C4-2B (cell line): ENCODE measurements around the gene SRSF1.

Source experiments
- H3K27ac ChIP-seq: fragments of 450-650 bp; 2 replicates; pipeline ENCODE4 v1.5.1; 2017
- CTCF ChIP-seq: fragments of 450-650 bp; conservative IDR thresholded peaks from 2 replicates; pipeline ENCODE4 v1.5.1; 2017; ENCODE audit warnings: mild to moderate bottlenecking
- ZFX ChIP-seq: fragments of 450-650 bp; IDR thresholded peaks from 2 replicates; pipeline ENCODE4 v1.6.1; 2017

Gene SRSF1

GRCh38 chr17:58010067-58010799 is 3.2 kb upstream of the SRSF1 start:
- TF ChIP-seq ZFX (no peak), CTCF (no peak)
- no peak overlapping the region for H3K27ac ChIP-seq

GRCh38 chr17:58007781-58008706 is 998 bp upstream of the SRSF1 start:
- TF ChIP-seq CTCF = no peak
- TF ChIP-seq ZFX = no peak
- H3K27ac ChIP-seq = peak overlapping the region; percentile 99

DNA sequence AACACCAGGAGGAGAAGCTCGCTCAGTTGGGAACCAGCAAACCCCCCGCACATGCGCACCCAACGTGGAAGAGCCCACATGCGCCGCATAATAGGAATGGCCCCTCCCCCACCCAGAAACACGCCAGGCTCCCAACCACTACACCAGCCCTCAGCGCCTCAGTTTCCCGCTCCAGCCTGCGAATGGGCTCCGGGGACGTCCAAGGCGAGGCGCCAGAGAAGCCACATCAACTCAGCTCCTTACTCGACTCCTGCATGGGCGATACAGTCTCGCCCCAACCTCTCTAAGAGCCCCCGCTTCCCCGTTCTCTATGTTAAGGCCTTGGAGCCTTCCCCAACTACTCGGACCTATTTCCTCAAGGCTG is 504 bp downstream of the SRSF1 start:
- TF ChIP-seq ZFX = peak; percentile 88; the same call in 1 of the 2 replicates
- no peak for TF ChIP-seq CTCF

GRCh38 chr17:58005728-58006559 is 1.1 kb downstream of the SRSF1 start:
- TF ChIP-seq ZFX = no peak
- TF ChIP-seq CTCF = no peak
- H3K27ac ChIP-seq = peak overlapping the region; percentile 99

More for the DNA sequence above, 504 bp downstream of the SRSF1 start:
- peak overlapping the region; percentile 99 for H3K27ac ChIP-seq

DNA sequence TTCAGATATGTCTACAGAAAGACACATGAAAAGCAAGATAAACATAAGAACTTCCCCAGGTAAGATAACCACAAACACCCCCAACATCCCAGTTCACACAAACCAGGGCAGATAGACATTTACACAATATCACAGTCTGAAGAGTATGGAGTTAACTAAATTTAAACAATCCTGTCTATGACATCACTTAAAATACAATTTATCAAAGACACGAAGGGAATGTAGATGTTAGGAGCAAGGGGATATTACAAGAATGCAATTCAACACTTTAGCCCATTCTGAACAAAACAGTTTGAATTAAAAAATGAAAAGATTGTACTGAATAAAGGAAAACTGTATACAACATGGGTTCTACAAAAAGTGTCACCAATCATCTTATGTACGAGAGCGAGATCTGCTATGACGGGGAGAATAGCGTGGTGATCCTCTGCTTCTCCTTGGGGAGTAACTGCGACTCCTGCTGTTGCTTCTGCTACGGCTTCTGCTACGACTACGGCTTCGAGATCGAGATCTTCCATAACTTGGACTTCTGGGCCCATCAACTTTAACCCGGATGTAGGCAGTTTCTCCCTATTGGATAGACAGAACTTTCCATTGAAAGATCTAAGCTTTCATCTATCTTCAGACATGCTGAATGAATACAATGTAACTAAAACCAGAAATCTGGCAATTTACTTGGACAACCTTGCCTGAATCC is 1.9 kb downstream of the SRSF1 start:
- H3K27ac ChIP-seq = no peak overlapping the region
- TF ChIP-seq CTCF = no peak
- TF ChIP-seq ZFX = no peak

DNA sequence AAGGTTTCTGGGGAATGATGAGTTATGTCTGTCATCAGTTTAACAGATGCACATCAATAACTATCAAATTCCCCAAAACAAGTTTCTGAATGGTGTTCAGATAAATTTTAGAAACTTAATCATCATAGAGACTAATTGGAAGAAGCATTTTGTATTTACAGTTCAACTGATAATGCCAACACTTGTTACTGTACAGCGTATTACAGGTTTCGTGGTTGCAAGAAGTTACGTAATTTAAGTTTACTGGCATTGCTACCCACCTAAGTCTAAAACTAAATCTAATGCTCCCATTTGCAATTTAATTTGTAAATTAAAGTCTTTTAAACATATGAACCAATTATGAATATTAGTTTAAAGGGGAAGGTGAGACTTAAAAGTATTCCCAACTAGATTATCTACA is 3.0 kb downstream of the SRSF1 start:
- TF ChIP-seq CTCF (no peak), ZFX (no peak)
- no peak overlapping the region for H3K27ac ChIP-seq
